RWPE2 (cell line): ENCODE data around the gene LEP.

ENCODE experiments used
- ATAC-seq: fragments of 200-7000 bp; cut with Tn5 transposase; 3 replicates; pipeline ENCODE4 v1.9.1; 2021; ENCODE audit warnings: low read depth
- DNase-seq: peaks from one replicate; pipeline ENCODE4 v3.0.0-alpha.2; 2020; ENCODE audit warnings: low spot score
- H3K27ac ChIP-seq: fragments of 450-650 bp; 2 replicates; pipeline ENCODE4 v1.5.1; 2017; ENCODE audit warnings: mild to moderate bottlenecking; ENCODE audit not compliant: poor library complexity, severe bottlenecking
- H3K27me3 ChIP-seq: fragments of 250-450 bp; sonication (Bioruptor Pico); 2 replicates; pipeline ENCODE4 v1.5.1; 2021; ENCODE audit warnings: mild to moderate bottlenecking, moderate library complexity; ENCODE audit not compliant: insufficient read depth, poor library complexity, severe bottlenecking
- H3K36me3 ChIP-seq: fragments of 250-450 bp; sonication (Bioruptor Pico); 2 replicates; pipeline ENCODE4 v1.5.1; 2020; ENCODE audit warnings: low read depth, mild to moderate bottlenecking, moderate library complexity
- H3K4me1 ChIP-seq: fragments of 250-450 bp; sonication (Bioruptor Pico); 2 replicates; pipeline ENCODE4 v1.5.1; 2021; ENCODE audit warnings: mild to moderate bottlenecking, moderate library complexity; ENCODE audit not compliant: insufficient read depth, poor library complexity, severe bottlenecking
- H3K4me3 ChIP-seq: fragments of 250-450 bp; sonication (Bioruptor Pico); 2 replicates; pipeline ENCODE4 v1.5.1; 2021; ENCODE audit warnings: mild to moderate bottlenecking, moderate library complexity; ENCODE audit not compliant: severe bottlenecking
- H3K9me3 ChIP-seq: fragments of 250-450 bp; sonication (Bioruptor Pico); 2 replicates; pipeline ENCODE4 v1.5.1; 2021; ENCODE audit warnings: mild to moderate bottlenecking, moderate library complexity; ENCODE audit not compliant: severe bottlenecking
- TF ChIP-seq, protein P1 (sequence below): fragments of 450-650 bp; IDR thresholded peaks from one replicate; pipeline ENCODE4 v1.5.1; 2017; ENCODE audit warnings: mild to moderate bottlenecking, moderate library complexity; ENCODE audit not compliant: poor library complexity, severe bottlenecking

Gene LEP

DNA sequence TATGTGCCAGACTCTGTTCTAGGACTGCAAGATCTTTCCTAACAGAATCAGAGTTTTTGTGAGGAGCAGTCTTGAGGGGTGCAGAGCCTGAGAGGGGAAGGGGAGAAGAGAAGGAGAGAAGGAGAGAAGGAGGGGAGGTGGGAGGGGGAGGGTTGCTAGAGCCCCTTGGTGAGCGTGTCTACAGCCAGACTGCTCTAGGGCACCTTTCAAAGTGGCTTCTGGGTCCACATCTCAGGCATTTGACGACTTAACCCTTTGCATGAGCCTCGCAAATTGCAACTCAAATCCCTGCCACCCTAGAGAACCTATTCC is 31.1 kb upstream of the LEP start:
- no peak overlapping the region for H3K4me3 ChIP-seq
- TF ChIP-seq, protein P1, sequence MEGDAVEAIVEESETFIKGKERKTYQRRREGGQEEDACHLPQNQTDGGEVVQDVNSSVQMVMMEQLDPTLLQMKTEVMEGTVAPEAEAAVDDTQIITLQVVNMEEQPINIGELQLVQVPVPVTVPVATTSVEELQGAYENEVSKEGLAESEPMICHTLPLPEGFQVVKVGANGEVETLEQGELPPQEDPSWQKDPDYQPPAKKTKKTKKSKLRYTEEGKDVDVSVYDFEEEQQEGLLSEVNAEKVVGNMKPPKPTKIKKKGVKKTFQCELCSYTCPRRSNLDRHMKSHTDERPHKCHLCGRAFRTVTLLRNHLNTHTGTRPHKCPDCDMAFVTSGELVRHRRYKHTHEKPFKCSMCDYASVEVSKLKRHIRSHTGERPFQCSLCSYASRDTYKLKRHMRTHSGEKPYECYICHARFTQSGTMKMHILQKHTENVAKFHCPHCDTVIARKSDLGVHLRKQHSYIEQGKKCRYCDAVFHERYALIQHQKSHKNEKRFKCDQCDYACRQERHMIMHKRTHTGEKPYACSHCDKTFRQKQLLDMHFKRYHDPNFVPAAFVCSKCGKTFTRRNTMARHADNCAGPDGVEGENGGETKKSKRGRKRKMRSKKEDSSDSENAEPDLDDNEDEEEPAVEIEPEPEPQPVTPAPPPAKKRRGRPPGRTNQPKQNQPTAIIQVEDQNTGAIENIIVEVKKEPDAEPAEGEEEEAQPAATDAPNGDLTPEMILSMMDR, result peak; percentile 65
- no peaks in the 10 kb centered on the region for H3K4me1 ChIP-seq
- ATAC-seq, result no peak
- H3K27me3 ChIP-seq, result no peaks in the 10 kb centered on the region
- no peaks in the 10 kb centered on the region for H3K36me3 ChIP-seq
- no peaks in the 10 kb centered on the region for H3K9me3 ChIP-seq
- DNase-seq, result no peak
- no peak overlapping the region for H3K27ac ChIP-seq

DNA sequence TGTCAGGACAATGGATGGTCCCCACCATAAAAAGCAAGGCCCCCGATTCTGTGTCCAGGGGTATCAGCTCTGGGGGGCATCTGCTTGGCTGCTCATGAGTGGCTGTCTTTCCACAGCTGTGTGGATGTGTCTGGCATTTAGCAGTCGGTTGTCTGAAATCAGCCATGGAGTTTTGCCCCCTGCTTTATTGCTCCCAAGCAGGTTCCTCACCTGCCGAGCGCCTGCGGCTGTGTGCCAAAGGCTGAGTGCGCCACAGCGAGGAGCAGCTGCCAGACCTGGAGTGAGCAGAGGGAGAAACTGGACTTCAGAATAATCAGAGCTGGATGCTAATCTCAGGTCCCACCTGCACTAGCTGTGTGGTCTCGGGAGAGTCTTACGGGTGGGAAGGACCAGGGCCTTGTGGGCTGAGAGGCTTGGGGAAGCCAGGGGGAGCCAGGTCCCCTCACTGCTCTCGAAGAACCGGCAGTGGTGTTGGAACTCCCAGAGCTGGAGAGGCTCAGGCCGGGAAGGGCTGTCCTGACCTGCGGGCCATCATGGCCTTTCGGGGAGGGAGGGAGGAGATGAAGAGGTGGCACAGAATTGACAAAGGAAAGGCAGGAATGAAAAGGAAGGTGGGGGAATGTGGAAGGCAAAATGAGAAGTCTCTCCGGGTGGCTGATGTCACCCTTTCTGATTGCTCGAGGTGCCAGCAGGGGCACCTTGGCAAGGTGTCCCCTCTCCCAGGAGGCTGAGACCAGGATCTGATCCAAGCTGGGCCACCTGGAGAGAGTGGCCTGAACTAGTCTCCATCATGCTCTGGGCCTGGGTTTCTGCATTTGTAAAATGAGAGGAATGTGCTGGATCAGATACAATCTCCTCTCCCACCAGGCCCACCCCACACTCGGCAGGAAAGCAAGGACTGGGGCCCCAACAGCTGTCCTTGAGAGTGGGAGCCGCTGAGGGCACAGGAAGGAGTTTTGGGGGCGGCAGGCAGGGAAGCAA is 30.2 kb upstream of the LEP start:
- DNase-seq, result no peak
- ATAC-seq, result no peak
- TF ChIP-seq, protein P1, result no peak
- Histone ChIP-seq H3K4me1 (no peaks in the 10 kb centered on the region), H3K36me3 (no peaks in the 10 kb centered on the region), H3K4me3 (no peak overlapping the region), H3K27ac (no peak overlapping the region), H3K9me3 (no peaks in the 10 kb centered on the region), H3K27me3 (no peaks in the 10 kb centered on the region)

DNA sequence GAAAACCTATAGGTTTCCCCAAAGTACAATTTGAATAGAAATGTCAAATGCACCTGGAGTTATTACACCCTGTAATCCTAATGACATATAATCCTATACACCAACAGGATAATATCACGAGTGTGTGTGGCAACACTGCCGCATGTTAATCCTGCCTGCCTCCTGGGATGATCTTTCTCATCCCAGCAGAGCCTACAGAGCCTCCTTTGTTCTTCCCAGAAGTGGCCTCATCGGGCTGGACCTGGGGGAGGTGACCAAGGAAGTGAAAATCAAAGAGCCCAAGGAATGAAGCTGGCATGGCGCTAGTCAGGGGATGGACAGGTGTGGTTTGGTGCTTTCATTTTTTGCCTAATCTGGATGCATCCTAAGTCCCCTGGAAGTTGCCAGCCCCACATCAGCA is 29.5 kb upstream of the LEP start:
- H3K4me3 ChIP-seq, result no peak overlapping the region
- H3K27ac ChIP-seq, result no peak overlapping the region
- TF ChIP-seq, protein P1, result no peak
- no peaks in the 10 kb centered on the region for H3K36me3 ChIP-seq
- no peak for DNase-seq
- H3K27me3 ChIP-seq, result no peaks in the 10 kb centered on the region
- H3K4me1 ChIP-seq, result no peaks in the 10 kb centered on the region
- no peaks in the 10 kb centered on the region for H3K9me3 ChIP-seq
- ATAC-seq, result no peak

DNA sequence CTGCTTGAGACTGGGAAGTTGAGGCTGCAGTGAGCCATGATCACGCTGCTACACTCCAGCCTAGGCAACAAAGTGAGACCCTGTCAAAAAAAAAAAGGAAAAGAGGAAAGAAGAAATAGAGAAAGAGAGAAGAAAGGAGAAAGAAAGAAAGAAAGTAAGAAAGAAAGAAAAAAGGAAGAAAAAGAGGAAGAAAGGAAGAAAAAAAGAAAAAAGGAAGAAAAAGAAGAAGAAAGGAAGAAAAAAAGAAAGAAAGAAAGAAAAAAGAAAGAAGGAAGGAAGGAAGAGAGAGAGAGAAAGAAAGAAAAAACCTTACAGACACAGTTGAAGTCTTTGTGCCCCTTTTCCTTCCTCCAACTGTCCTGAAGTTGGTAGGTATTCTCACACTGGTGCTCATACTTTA is 26.6 kb upstream of the LEP start:
- TF ChIP-seq, protein P1, result no peak
- no peak overlapping the region for H3K27ac ChIP-seq
- H3K27me3 ChIP-seq, result no peaks in the 10 kb centered on the region
- ATAC-seq (no peak), DNase-seq (no peak)
- H3K36me3 ChIP-seq, result no peaks in the 10 kb centered on the region
- no peak overlapping the region for H3K4me3 ChIP-seq
- H3K4me1 ChIP-seq, result peaks cover 5% of the 10 kb centered on the region
- H3K9me3 ChIP-seq, result no peaks in the 10 kb centered on the region

DNA sequence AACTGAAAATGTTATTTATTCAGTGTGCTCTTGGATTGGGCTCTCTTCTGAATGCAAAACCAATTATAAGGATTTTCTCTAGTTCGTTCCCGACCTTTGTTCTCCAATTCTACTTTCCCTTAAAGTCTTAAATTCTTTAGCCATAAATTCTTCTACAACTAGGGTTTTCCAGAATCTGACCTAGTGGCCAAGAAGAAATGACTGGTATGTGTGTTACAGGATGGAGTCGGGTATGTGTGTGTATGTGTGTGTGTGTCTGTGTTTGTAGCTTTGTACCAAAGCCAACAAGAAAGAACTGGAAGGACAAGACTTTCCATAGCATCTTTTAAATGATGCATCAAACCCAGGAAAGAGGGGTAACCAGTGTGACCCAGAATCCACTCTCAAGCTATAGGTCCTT is 25.8 kb upstream of the LEP start:
- H3K27me3 ChIP-seq, result no peaks in the 10 kb centered on the region
- no peaks in the 10 kb centered on the region for H3K9me3 ChIP-seq
- H3K4me3 ChIP-seq, result no peak overlapping the region
- TF ChIP-seq, protein P1, result no peak
- no peak for ATAC-seq
- H3K27ac ChIP-seq, result no peak overlapping the region
- H3K36me3 ChIP-seq, result no peaks in the 10 kb centered on the region
- no peak for DNase-seq
- H3K4me1 ChIP-seq, result peaks cover 5% of the 10 kb centered on the region
